GM12872 (cell line): Measurements from ENCODE around the gene ZC3HAV1.

Experiments
- TF ChIP-seq, protein P1 (sequence below): IDR thresholded peaks from 3 replicates; pipeline ENCODE4 v1.5.1; 2011; ENCODE audit warnings: low read depth, mild to moderate bottlenecking, low read length, moderate library complexity; ENCODE audit not compliant: insufficient read depth

Gene ZC3HAV1

DNA sequence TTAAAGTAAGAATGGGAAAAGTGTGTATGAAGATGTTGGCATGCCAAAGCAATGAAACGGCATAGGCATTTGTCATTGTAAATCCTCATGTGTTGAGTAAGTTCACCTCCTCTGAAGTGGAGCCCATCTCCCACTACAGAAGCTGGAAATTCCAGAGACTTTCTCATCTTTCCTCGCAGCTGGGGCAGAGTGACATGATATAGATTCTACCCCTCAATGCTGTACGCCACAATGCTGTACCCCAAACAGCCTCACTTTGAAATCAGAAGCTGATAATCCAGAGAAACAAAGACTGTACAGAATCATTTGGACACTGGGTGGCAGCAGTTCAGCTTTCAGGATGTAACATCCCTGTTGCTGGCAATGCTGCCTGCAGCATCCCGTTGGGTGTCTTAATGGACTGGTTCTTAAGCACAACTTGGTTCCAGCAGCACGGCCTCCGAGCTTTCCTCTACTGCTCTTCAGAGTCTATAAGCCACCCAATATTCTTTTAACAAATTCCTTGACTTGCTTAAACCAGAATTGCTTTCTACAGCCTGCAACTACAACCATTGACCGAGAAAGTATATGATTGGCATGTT is 92.5 kb downstream of the ZC3HAV1 start:
- TF ChIP-seq, protein P1, sequence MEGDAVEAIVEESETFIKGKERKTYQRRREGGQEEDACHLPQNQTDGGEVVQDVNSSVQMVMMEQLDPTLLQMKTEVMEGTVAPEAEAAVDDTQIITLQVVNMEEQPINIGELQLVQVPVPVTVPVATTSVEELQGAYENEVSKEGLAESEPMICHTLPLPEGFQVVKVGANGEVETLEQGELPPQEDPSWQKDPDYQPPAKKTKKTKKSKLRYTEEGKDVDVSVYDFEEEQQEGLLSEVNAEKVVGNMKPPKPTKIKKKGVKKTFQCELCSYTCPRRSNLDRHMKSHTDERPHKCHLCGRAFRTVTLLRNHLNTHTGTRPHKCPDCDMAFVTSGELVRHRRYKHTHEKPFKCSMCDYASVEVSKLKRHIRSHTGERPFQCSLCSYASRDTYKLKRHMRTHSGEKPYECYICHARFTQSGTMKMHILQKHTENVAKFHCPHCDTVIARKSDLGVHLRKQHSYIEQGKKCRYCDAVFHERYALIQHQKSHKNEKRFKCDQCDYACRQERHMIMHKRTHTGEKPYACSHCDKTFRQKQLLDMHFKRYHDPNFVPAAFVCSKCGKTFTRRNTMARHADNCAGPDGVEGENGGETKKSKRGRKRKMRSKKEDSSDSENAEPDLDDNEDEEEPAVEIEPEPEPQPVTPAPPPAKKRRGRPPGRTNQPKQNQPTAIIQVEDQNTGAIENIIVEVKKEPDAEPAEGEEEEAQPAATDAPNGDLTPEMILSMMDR: peak; percentile 75

GRCh38 chr7:139011373-139011772 is 98.1 kb downstream of the ZC3HAV1 start:
- TF ChIP-seq, protein P1: no peak

DNA sequence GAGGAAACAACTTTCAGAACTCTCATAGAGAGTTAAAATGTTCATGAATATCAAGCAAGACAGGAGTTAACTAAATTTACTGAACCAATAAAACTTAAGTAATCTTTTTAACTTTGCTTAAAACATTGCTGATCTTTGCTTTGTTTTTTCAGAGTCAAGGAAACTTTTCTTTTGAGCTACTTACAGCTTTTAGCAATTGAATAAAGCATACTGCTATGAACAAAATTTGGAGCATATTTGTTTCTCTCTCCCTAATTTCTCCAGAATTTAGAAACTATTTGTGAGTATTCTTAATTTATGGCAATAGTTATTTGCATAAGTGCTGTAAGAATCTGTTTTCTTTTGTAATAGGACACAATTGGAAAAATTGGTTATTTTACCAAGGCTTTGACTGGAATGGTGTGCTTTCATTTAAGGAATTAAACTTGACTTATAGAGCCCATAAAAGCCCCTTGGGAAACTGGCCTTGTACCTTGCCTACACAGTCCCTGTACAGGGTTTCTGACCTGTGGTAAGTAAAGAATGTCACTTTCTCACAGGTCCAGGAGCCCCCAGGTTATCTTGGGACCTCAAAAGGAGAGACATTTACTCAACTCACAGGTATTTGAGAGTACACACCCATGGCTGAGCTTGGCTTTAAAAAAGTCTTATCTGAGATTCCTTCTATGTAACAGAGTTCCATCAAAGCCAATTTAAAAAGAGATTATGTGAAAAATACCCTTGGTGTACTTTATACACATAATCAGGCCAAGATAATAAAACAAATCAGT is 105.0 kb downstream of the ZC3HAV1 start:
- TF ChIP-seq, protein P1: no peak

- TF ChIP-seq, protein P1: no peak
These were observed 110.1 kb downstream of the ZC3HAV1 start for GRCh38 chr7:138999414-138999813.
